AG08395 (cell line): ENCODE measurements around the gene SLC37A2.

ENCODE experiments used
- DNase-seq: peaks from one replicate; pipeline ENCODE4 v3.0.0; 2012; ENCODE audit warnings: mixed read lengths, low spot score

The SLC37A2 gene

GRCh38 chr11:125111343-125112207 is 48.5 kb downstream of the SLC37A2 start, which contains the start of gene TMEM218:
Gene TMEM218, minus strand, starts transcription at chr11:125111626. Its CDS starts 9,385 bp downstream, at chr11:125102241.
- DNase-seq = peak; percentile 99

GRCh38 chr11:125112208-125112604 is 49.1 kb downstream of the SLC37A2 start:
- no peak for DNase-seq

GRCh38 chr11:125114518-125114917 is 51.4 kb downstream of the SLC37A2 start:
- no peak for DNase-seq

- no peak for DNase-seq
Observed at GRCh38 chr11:125117429-125117828, 54.3 kb downstream of the SLC37A2 start.

GRCh38 chr11:125123194-125123946 is 60.3 kb downstream of the SLC37A2 start:
- no peak for DNase-seq

- peak; percentile 40 for DNase-seq
Observed at GRCh38 chr11:125123947-125124617, 61.0 kb downstream of the SLC37A2 start.

- DNase-seq = no peak
Observed at GRCh38 chr11:125124618-125124992, 61.5 kb downstream of the SLC37A2 start.

- peak; percentile 35 for DNase-seq
Observed at GRCh38 chr11:125128450-125128849, 65.3 kb downstream of the SLC37A2 start.

GRCh38 chr11:125129316-125129993 is 66.3 kb downstream of the SLC37A2 start:
- DNase-seq = no peak

- no peak for DNase-seq
Observed at GRCh38 chr11:125132071-125132470, 69.0 kb downstream of the SLC37A2 start.

GRCh38 chr11:125132596-125132995 is 69.5 kb downstream of the SLC37A2 start:
- no peak for DNase-seq

- DNase-seq = no peak
Observed at GRCh38 chr11:125136001-125136400, 72.9 kb downstream of the SLC37A2 start.

- no peak for DNase-seq
Observed at GRCh38 chr11:125138966-125139365, 75.9 kb downstream of the SLC37A2 start.

- DNase-seq = no peak
Observed at GRCh38 chr11:125139778-125140177, 76.7 kb downstream of the SLC37A2 start.
